HG02763 (cell line): Measurements from ENCODE around the gene CRADD.
"Not testable (repeated sequence)": the region's sequence is repeated elsewhere in the genome, so short reads cannot be mapped to it uniquely, and the experiment has no call there.

ENCODE experiments used
- ATAC-seq: cut with Tn5 transposase; IDR thresholded peaks from one replicate; pipeline ENCODE4 v1.9.1; 2021; ENCODE audit warnings: mild to moderate bottlenecking, moderate library complexity; ENCODE audit not compliant: unreplicated experiment

CRADD gene

DNA sequence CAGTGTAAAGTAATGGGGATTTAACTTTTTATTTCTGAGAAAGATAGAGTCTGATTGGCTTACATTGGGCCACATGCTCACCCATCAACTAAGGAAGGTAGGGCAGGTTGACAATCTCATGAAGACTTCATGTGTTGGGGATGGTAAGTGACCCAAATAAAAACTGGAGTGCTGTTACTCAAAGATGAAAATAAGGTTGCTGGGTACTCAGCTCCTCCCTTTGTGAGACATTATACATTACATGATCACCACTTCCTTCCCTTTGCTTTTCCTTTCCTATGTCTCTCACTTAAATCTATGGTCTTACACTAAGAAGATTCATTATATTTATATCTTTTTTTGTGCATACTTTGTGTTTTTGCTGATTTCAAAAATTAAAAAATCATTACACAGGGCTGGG is 247.2 kb downstream of the CRADD start:
- no peak for ATAC-seq

DNA sequence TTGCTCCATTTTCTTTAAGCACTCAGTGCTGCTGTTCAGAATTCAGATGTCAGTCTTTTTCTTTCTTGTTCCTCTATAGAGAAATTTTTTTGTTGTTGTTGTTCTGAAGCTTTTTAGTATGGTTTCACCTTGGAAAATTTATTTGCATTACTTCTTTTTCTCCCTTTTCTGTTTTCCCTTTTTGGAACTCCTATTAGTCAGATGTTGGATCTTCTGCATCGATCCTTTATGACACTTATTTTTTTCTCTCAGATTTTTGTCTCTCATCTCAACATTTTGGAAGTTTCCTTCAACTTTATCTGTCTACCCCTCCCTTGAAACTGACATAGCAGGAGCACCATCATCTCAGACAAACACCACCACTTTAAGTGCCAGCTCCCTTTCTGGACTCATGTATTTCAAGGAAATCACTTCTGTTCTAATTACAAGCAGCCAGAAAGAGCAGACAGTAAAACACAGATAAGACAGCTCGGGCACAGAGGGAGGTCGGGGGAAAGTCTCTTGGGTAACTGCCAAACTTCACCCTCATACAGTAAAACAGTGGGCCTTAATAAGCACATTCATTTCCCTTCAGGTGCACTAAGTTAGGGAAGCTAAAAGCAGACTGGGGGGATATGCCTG is 248.5 kb downstream of the CRADD start:
- no peak for ATAC-seq

DNA sequence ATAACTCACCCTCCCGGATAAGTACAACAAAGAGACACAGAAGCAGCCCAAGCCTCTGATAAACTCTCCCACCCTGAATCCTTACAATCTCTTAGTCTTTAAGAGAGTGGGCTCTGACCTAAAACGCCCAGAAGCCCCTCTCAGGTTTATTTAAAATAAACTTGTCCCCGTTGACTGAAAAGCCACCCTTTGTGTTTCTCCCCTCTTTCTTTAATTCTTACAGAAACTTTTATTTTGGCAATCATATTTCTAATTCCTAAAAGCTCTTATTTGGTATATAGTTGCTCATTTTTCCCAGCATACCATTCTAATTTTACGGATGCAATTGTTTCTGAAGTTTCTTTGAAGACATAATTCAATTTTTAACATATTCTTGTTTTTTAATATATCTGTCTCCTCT is 249.1 kb downstream of the CRADD start:
- no peak for ATAC-seq

DNA sequence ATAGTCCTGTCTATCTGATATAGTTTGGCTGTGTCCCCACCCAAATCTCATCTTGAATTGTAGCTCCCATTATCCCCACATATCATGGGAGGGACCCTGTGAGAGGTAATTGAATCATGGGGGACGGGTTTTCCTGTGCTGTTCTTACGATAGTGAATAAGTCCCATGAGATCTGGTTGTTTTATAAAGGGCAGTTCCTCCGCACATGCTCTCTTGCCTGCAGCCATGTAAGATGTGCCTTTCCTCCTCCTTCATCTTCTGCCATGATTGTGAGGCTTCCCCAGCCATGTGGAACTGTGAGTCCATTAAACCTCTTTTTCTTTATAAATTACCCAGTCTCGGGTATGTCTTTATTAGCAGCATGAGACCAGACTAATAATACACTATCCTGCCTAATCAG is 251.9 kb downstream of the CRADD start:
- not testable (repeated sequence) for ATAC-seq

DNA sequence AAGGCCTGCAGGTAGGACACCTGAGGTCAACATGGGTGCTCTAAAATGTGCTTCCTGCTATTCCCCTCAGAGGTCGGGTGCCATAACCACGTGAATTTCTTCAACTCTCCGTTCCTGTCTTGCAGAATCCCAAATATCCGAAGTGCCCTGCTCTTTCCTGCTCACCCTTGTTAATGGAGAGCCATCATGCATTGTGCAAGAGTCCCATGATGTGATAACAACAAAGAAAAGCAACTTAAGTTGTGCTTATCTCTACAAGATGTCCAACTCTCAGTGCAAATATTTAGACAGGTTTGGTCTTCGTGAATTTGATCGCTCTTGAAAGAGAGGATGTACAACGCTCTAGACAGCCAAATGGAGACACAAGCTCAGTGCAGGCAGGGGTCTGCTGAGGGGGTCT is 260.6 kb downstream of the CRADD start:
- no peak for ATAC-seq

DNA sequence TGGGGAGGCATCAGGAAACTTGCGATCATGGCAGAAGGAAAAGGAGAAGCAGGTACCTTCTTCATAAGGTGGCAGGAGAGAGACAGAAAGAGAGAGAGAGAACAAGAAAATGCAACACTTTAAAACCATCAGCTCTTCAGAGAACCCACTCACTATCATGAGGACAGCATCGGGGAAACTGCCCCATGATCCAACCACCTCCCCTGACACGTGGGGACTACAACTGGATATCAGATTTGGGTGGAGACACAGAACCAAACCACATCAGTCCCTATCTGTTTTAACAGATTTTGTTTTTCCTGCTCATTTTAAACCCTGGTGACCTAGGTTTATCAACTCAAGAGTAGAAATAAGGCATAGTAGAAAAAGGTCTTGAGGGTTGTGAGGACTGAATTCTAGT is 261.1 kb downstream of the CRADD start:
- no peak for ATAC-seq

DNA sequence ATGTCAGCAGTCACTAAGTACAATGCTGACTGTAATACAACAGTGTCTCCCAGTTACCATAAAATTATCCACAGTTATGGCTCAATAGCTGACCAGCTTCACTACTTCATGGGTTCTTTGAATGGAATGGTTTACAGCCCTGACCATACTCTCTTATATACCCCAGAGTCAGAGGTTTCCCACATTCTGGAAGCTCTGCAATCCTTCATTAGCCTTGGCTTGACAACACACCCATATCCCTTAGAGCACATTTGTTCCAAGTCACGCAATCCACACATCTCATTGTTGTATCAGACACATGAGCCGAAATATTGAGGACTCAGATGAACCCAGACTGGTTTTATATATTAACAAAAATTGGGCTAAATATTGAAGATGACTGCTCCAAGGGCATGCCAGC is 261.8 kb downstream of the CRADD start:
- ATAC-seq: no peak

DNA sequence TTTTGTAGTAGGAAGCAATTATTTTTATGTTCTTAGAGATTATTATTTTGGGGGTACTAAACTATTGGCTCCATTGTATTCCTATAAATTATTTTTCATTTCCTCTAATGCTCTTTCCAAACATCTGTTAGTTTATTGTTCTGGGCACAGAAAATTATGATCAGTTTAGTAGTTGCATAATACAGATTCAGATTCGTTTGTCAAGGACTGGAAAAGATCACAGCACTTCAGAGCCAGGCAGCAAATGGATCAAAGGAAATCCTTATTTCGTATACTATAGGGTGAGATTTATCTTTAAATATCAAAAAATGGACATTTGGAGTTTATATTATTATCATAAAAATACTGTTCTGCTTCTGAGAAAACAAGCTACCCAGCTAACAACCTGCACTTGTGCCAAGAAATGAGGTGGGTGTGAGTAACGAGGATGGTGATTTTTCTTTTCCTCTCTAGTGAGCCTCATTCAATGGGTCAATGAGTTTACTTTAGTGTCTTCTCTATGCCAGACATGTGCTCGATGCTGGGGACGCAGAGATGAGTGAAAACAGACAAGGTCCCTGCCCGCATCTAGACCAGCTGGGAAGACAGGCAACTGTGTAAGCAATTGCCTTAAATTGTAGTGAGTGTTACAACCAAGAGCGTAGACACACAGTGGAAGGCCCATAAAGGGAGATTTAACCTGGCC is 262.6 kb downstream of the CRADD start:
- ATAC-seq: no peak

DNA sequence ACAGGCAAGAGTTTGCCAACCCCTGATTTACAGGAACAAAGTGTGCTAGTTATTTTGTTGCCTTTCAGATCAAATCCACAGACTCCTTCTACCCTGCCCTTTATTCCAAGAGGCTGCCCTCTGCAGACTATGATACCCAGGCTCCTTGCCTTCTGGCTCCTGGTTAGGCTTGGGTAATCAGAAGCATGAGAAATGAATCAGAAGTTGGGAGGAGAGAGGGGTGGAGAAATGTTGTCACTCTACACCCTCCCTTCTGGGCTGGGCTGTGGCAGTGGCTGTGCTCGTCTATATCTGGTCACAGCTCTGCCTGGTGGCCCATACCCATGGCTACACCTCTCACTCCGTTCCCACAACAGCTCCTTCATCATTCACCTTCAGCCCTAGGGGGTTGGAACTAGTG is 266.6 kb downstream of the CRADD start:
- ATAC-seq: no peak

DNA sequence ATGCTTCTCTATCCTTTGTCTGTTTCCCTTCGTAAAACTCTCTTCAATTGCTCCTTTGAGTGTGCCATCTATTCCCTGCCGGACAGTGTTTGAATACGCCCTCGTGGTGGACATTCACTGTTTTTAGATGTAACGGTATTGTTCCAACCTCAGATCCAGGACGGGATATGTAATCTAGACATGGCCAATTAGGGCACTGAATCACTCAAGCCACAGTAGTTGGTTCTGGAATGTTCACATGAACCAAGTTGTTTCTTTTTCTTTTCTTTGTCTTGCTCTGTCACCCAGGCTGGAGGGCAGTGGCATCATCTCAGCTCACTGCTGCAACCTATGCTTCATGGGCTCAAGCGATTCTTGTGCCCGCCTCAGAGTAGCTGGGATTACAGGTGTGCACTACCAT is 267.0 kb downstream of the CRADD start:
- no peak for ATAC-seq
